ENCODE measurements around the gene GALNT17.

The GALNT17 gene

DNA sequence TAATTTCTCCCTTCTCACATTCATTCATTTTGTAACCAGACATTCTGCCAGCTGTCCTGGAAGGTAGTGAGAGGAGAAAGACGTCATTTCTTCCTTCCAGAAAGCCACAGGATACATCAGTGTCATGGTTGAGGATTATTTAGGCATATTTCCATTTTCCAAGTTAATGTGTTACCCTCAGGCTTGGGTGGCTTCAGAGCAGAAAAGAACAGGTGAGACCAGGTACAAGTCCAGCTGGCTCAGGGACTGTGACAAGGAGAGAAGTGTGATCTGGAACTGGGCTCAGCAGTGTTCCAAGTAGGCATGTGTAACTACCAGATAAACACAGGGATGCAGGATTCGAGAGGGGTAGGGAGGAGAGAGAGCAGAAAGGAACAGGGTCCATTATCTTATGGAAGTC lies 386.9 kb downstream of the GALNT17 start:
- Histone ChIP-seq H3K4me3 (no peak overlapping the region), H3K9me3 (replicated peaks in 1 of 11) (peaks cover 46 to 73% (median 61%) of the 10 kb centered on the region in 11 experiments)
- TF ChIP-seq Cebpa-rat (IDR thresholded peaks at IDR 0.05): no peak

DNA sequence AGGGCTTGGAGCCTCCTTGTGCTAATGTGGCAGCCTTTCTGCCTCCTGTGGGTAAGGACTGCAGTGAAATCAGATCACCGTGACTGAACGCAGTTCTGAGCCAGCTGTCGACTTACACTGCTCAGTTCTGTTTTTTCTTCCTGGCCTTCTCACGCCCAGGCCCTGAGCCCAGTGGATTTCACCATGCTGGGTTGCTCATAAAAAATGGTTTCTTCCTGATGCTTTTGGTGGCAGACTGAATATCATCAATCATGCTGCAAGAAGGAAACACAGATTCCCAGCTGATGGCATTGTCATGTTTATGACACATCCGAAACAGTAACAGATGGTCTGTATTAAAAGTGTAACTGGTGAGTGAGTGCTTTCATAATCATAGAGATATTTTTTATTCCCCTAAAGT lies 389.6 kb downstream of the GALNT17 start:
- TF ChIP-seq Cebpa-rat (IDR thresholded peaks at IDR 0.05): no peak
- Histone ChIP-seq H3K9ac (no peak overlapping the region), H3K9me3 (replicated peaks in 1 of 11) (peaks cover 28 to 51% (median 42%) of the 10 kb centered on the region in 11 experiments), H3K27ac (no peak overlapping the region), H4K20me1 (no peaks in the 10 kb centered on the region), H3K4me3 (no peak overlapping the region), H3K27me3 (no peaks in the 10 kb centered on the region), H3K4me1 (no peaks in the 10 kb centered on the region), H3K36me3 (no peaks in the 10 kb centered on the region), H3K4me2 (no peak overlapping the region)

More for the DNA sequence above, 386.9 kb downstream of the GALNT17 start:
- Histone ChIP-seq H3K9ac (no peak overlapping the region), H3K4me2 (no peak overlapping the region), H3K36me3 (no peaks in the 10 kb centered on the region), H4K20me1 (no peaks in the 10 kb centered on the region), H3K4me1 (no peaks in the 10 kb centered on the region), H3K27ac (no peak overlapping the region), H3K27me3 (no peaks in the 10 kb centered on the region)

DNA sequence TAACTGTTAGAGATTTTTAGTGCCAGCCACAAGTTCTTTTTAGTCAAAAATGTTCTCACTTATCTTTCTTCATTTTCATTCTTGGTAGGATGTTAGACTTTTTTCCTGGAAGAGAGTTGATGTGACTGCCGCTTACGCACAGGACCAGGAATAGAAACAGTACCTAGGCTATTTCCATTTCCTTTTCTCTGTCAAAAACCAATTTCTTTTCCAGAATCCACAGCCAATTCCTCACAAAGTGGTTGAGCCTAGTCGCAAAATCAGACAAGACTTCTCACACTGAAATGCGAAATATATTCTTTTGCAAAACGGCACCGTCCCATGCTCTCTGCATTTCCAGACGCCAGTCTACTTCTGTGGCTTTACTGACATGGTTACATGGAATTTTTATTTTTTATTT lies 394.2 kb downstream of the GALNT17 start:
- no peak for TF ChIP-seq Cebpa-rat (IDR thresholded peaks at IDR 0.05)
- Histone ChIP-seq H3K27ac (no peak overlapping the region), H3K9ac (no peak overlapping the region), H4K20me1 (no peaks in the 10 kb centered on the region), H3K36me3 (no peaks in the 10 kb centered on the region), H3K9me3 (replicated peaks in 1 of 11) (peaks cover 9 to 25% (median 16%) of the 10 kb centered on the region in 11 experiments; a peak in 20 of 22 replicates), H3K4me2 (no peak overlapping the region), H3K27me3 (no peaks in the 10 kb centered on the region), H3K4me3 (no peak overlapping the region), H3K4me1 (no peaks in the 10 kb centered on the region)

DNA sequence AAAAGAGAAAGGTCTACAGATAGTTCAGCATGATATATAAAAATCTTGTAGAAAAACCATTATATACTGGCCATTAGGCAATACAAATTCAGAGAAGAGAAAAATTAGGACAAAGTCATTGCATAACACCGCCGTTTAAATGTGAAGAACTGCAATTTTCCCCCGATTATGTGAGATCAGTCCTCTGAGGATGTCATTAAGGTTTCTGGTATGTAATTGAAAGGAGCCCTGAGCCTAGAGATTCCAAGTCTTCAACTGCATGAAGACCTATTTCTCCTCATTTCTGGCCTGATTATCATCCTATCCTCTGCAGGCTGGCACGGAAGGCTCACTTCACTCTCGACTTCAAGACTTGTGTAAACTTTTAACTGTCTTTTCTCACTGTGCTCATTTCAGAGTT lies 395.3 kb downstream of the GALNT17 start:
- H3K4me1 ChIP-seq: no peaks in the 10 kb centered on the region
- no peak for TF ChIP-seq Cebpa-rat (IDR thresholded peaks at IDR 0.05)

DNA sequence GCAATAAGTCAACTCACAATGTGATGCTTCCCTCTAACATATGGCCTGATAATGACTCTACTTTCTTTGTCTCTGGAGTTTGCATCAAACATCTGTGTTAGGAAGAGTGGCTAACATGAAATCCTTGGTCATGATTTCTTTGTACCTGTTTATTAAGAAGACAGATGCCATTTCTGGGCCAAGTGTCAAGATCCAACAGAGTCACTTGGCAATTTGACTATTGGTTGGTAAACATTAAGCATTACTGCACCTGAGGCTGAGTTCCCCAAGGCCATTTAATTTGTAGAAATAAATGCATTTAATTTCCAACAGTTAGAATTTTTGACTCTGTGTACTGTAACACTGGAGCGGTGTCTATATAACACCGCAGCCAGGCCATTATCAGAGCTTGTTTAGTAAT lies 403.7 kb downstream of the GALNT17 start:
- Histone ChIP-seq H3K9me3 (replicated peaks in 1 of 11) (peaks cover 0 to 18% (median 8%) of the 10 kb centered on the region in 11 experiments; a peak in 7 of 22 replicates), H3K9ac (no peak overlapping the region), H4K20me1 (no peaks in the 10 kb centered on the region), H3K4me2 (no peak overlapping the region), H3K27me3 (no peaks in the 10 kb centered on the region), H3K4me1 (no peaks in the 10 kb centered on the region), H3K4me3 (no peak overlapping the region), H3K36me3 (no peaks in the 10 kb centered on the region), H3K27ac (no peak overlapping the region)
- no peak for TF ChIP-seq Cebpa-rat (IDR thresholded peaks at IDR 0.05)

More for the DNA sequence above, 395.3 kb downstream of the GALNT17 start:
- Histone ChIP-seq H3K36me3 (no peaks in the 10 kb centered on the region), H3K9me3 (replicated peaks in 1 of 11) (peaks cover 9 to 20% (median 12%) of the 10 kb centered on the region in 11 experiments; a peak in 20 of 22 replicates), H3K9ac (no peak overlapping the region), H4K20me1 (no peaks in the 10 kb centered on the region), H3K4me2 (no peak overlapping the region), H3K27me3 (no peaks in the 10 kb centered on the region), H3K27ac (no peak overlapping the region), H3K4me3 (no peak overlapping the region)

GRCh38 chr7:71538210-71538609 lies 406.3 kb downstream of the GALNT17 start:
- peaks cover 0 to 18% (median 8%) of the 10 kb centered on the region in 11 experiments; a peak in 7 of 22 replicates for H3K9me3 ChIP-seq (replicated peaks in 1 of 11)
- H3K4me2 ChIP-seq: no peak overlapping the region
- no peak overlapping the region for H3K4me3 ChIP-seq
- no peaks in the 10 kb centered on the region for H3K36me3 ChIP-seq
- no peaks in the 10 kb centered on the region for H3K4me1 ChIP-seq
- TF ChIP-seq Cebpa-rat (IDR thresholded peaks at IDR 0.05): no peak
- H3K27me3 ChIP-seq: no peaks in the 10 kb centered on the region
- H4K20me1 ChIP-seq: no peaks in the 10 kb centered on the region
- H3K9ac ChIP-seq: no peak overlapping the region
- H3K27ac ChIP-seq: no peak overlapping the region

GRCh38 chr7:71539615-71540014 lies 407.7 kb downstream of the GALNT17 start:
- Histone ChIP-seq H3K4me3 (no peak overlapping the region), H4K20me1 (no peaks in the 10 kb centered on the region), H3K9ac (no peak overlapping the region), H3K4me1 (no peaks in the 10 kb centered on the region), H3K9me3 (replicated peaks in 1 of 11) (peaks cover 0 to 18% (median 8%) of the 10 kb centered on the region in 11 experiments; a peak in 7 of 22 replicates), H3K4me2 (no peak overlapping the region), H3K27ac (no peak overlapping the region), H3K36me3 (no peaks in the 10 kb centered on the region), H3K27me3 (no peaks in the 10 kb centered on the region)
- no peak for TF ChIP-seq Cebpa-rat (IDR thresholded peaks at IDR 0.05)

- H4K20me1 ChIP-seq: no peaks in the 10 kb centered on the region
- no peaks in the 10 kb centered on the region for H3K36me3 ChIP-seq
- no peak overlapping the region for H3K9ac ChIP-seq
- TF ChIP-seq Cebpa-rat (IDR thresholded peaks at IDR 0.05): no peak
- H3K9me3 ChIP-seq (replicated peaks in 1 of 11): peaks cover 0 to 5% (median 0%) of the 10 kb centered on the region in 11 experiments; a peak in 4 of 22 replicates
- no peak overlapping the region for H3K4me2 ChIP-seq
- no peak overlapping the region for H3K4me3 ChIP-seq
- H3K4me1 ChIP-seq: no peaks in the 10 kb centered on the region
- no peaks in the 10 kb centered on the region for H3K27me3 ChIP-seq
- H3K27ac ChIP-seq: no peak overlapping the region
Measured at GRCh38 chr7:71541707-71542353, 409.9 kb downstream of the GALNT17 start.

GRCh38 chr7:71543396-71543795 lies 411.5 kb downstream of the GALNT17 start:
- no peaks in the 10 kb centered on the region for H3K27me3 ChIP-seq
- H3K4me1 ChIP-seq: no peaks in the 10 kb centered on the region
- no peaks in the 10 kb centered on the region for H4K20me1 ChIP-seq
- TF ChIP-seq Cebpa-rat (IDR thresholded peaks at IDR 0.05): no peak
- H3K9me3 ChIP-seq (replicated peaks in 1 of 11): no peaks in the 10 kb centered on the region; a peak in 2 of 22 replicates
- H3K36me3 ChIP-seq: no peaks in the 10 kb centered on the region
- H3K4me3 ChIP-seq: no peak overlapping the region
- no peak overlapping the region for H3K27ac ChIP-seq
- no peak overlapping the region for H3K9ac ChIP-seq
- H3K4me2 ChIP-seq: no peak overlapping the region

GRCh38 chr7:71544816-71545215 lies 412.9 kb downstream of the GALNT17 start:
- Histone ChIP-seq H3K4me2 (no peak overlapping the region), H3K4me1 (no peaks in the 10 kb centered on the region), H3K36me3 (no peaks in the 10 kb centered on the region), H3K27ac (no peak overlapping the region), H3K9ac (no peak overlapping the region), H3K27me3 (no peaks in the 10 kb centered on the region), H3K9me3 (replicated peaks in 1 of 11) (no peaks in the 10 kb centered on the region; a peak in 3 of 22 replicates), H4K20me1 (no peaks in the 10 kb centered on the region), H3K4me3 (no peak overlapping the region)
- TF ChIP-seq Cebpa-rat (IDR thresholded peaks at IDR 0.05): no peak

Data from BLaER1 treated with 17β-estradiol and CSF1 and Interleukin-3, amounts not matched to agents 10 nM and 100 nM (cell line).